Central memory CD8-positive, alpha-beta T cell (primary cell): ENCODE measurements around the gene TMTC3.
"Not testable (repeated sequence)": the region's sequence is repeated elsewhere in the genome, so short reads cannot be mapped to it uniquely, and the experiment has no call there.

Experiments used
- ATAC-seq: fragments of 150-1000 bp; cut with Tn5 transposase; replicated peaks from 2 replicates; pipeline ENCODE4 v1.10.0; 2022; ENCODE audit warnings: mild to moderate bottlenecking, moderate FRiP score, moderate number of reproducible peaks; ENCODE audit not compliant: poor library complexity, severe bottlenecking; ENCODE audit errors: extremely low read depth
- DNase-seq, 2 donors: peaks; one replicate each; pipeline ENCODE4 v3.0.0; 2021; ENCODE audit warnings: low spot score in 2 of 2
- H3K27ac Mint-ChIP-seq: one replicate; pipeline ENCODE4 v1.8.0; 2022; ENCODE audit warnings: low read depth, mild to moderate bottlenecking, moderate library complexity, mixed read lengths
- H3K27me3 Mint-ChIP-seq: one replicate; pipeline ENCODE4 v1.8.0; 2022; ENCODE audit warnings: mixed read lengths
- H3K36me3 Mint-ChIP-seq: one replicate; pipeline ENCODE4 v1.8.0; 2022; ENCODE audit warnings: mild to moderate bottlenecking, moderate library complexity, mixed read lengths; ENCODE audit not compliant: insufficient read depth
- H3K4me1 Mint-ChIP-seq: one replicate; pipeline ENCODE4 v1.8.0; 2022; ENCODE audit warnings: mixed read lengths
- H3K4me3 Mint-ChIP-seq: one replicate; pipeline ENCODE4 v1.8.0; 2022; ENCODE audit warnings: mild to moderate bottlenecking, moderate library complexity, mixed read lengths
- H3K9me3 Mint-ChIP-seq: one replicate; pipeline ENCODE4 v1.8.0; 2022; ENCODE audit warnings: mixed read lengths

Gene TMTC3

GRCh38 chr12:88141774-88142609, at the start of gene TMTC3, which contains the start of gene CEP290:
TSS of gene TMTC3 (plus strand) at chr12:88142307. CDS start at chr12:88148316, 6,009 bp downstream.
TSS of gene CEP290 (minus strand) at chr12:88142088. CDS start at chr12:88141307, 781 bp downstream.
- Mint-ChIP-seq H3K36me3 (peaks cover 20% of the 10 kb centered on the region), H3K27me3 (no peaks in the 10 kb centered on the region), H3K4me1 (peaks cover 50% of the 10 kb centered on the region), H3K9me3 (no peaks in the 10 kb centered on the region), H3K4me3 (peak within 1 kb of the TSS; percentile 90), H3K27ac (peak within 1 kb of the TSS; percentile 95)
- ATAC-seq (peak; percentile 97), DNase-seq (peak; percentile 85 to 91)

GRCh38 chr12:88092771-88093170, 49.3 kb upstream of the TMTC3 start:
- H3K27me3 Mint-ChIP-seq, result no peaks in the 10 kb centered on the region
- H3K36me3 Mint-ChIP-seq, result peaks cover 18% of the 10 kb centered on the region
- DNase-seq, result no peak
- ATAC-seq, result no peak
- no peaks in the 10 kb centered on the region for H3K9me3 Mint-ChIP-seq
- H3K4me1 Mint-ChIP-seq, result no peaks in the 10 kb centered on the region
- H3K4me3 Mint-ChIP-seq, result no peak overlapping the region
- H3K27ac Mint-ChIP-seq, result no peak overlapping the region

- H3K27me3 Mint-ChIP-seq, result no peaks in the 10 kb centered on the region
- ATAC-seq (no peak), DNase-seq (no peak)
- H3K36me3 Mint-ChIP-seq, result peaks cover 20% of the 10 kb centered on the region
- no peak overlapping the region for H3K4me3 Mint-ChIP-seq
- H3K9me3 Mint-ChIP-seq, result no peaks in the 10 kb centered on the region
- H3K4me1 Mint-ChIP-seq, result no peaks in the 10 kb centered on the region
- H3K27ac Mint-ChIP-seq, result no peak overlapping the region
Observed at GRCh38 chr12:88093573-88093972, 48.5 kb upstream of the TMTC3 start.

GRCh38 chr12:88108021-88108420, 34.1 kb upstream of the TMTC3 start:
- H3K4me3 Mint-ChIP-seq, result no peak overlapping the region
- DNase-seq (no peak), ATAC-seq (no peak)
- no peaks in the 10 kb centered on the region for H3K27me3 Mint-ChIP-seq
- no peaks in the 10 kb centered on the region for H3K9me3 Mint-ChIP-seq
- no peak overlapping the region for H3K27ac Mint-ChIP-seq
- peaks cover 31% of the 10 kb centered on the region for H3K36me3 Mint-ChIP-seq
- no peaks in the 10 kb centered on the region for H3K4me1 Mint-ChIP-seq

- H3K27ac Mint-ChIP-seq, result no peak overlapping the region
- H3K4me3 Mint-ChIP-seq, result no peak overlapping the region
- ATAC-seq (no peak), DNase-seq (no peak)
- no peaks in the 10 kb centered on the region for H3K27me3 Mint-ChIP-seq
- no peaks in the 10 kb centered on the region for H3K9me3 Mint-ChIP-seq
- no peaks in the 10 kb centered on the region for H3K4me1 Mint-ChIP-seq
- H3K36me3 Mint-ChIP-seq, result peaks cover 37% of the 10 kb centered on the region
Observed at GRCh38 chr12:88111074-88111652, 30.9 kb upstream of the TMTC3 start.

- ATAC-seq, result no peak
- H3K36me3 Mint-ChIP-seq, result peaks cover 42% of the 10 kb centered on the region
- DNase-seq, result no peak
Observed at GRCh38 chr12:88113871-88114270, 28.2 kb upstream of the TMTC3 start.

GRCh38 chr12:88122666-88123065, 19.4 kb upstream of the TMTC3 start:
- ATAC-seq (no peak), DNase-seq (no peak)
- H3K36me3 Mint-ChIP-seq, result peaks cover 21% of the 10 kb centered on the region
- no peak overlapping the region for H3K27ac Mint-ChIP-seq
- H3K27me3 Mint-ChIP-seq, result no peaks in the 10 kb centered on the region
- no peaks in the 10 kb centered on the region for H3K9me3 Mint-ChIP-seq
- H3K4me1 Mint-ChIP-seq, result no peaks in the 10 kb centered on the region
- H3K4me3 Mint-ChIP-seq, result no peak overlapping the region

More at GRCh38 chr12:88113871-88114270, 28.2 kb upstream of the TMTC3 start:
- H3K27me3 Mint-ChIP-seq, result no peaks in the 10 kb centered on the region
- H3K4me1 Mint-ChIP-seq, result no peaks in the 10 kb centered on the region
- H3K4me3 Mint-ChIP-seq, result no peak overlapping the region
- H3K27ac Mint-ChIP-seq, result peak overlapping the region; percentile 57
- no peaks in the 10 kb centered on the region for H3K9me3 Mint-ChIP-seq

GRCh38 chr12:88127099-88127498, 15.0 kb upstream of the TMTC3 start:
- Mint-ChIP-seq H3K4me3 (no peak overlapping the region), H3K9me3 (no peaks in the 10 kb centered on the region), H3K4me1 (no peaks in the 10 kb centered on the region), H3K27me3 (no peaks in the 10 kb centered on the region), H3K27ac (no peak overlapping the region), H3K36me3 (peaks cover 14% of the 10 kb centered on the region)
- no peak for ATAC-seq
- DNase-seq, result no peak

- no peaks in the 10 kb centered on the region for H3K27me3 Mint-ChIP-seq
Observed at GRCh38 chr12:88127855-88128254, 14.3 kb upstream of the TMTC3 start.

GRCh38 chr12:88132392-88132791, 9.7 kb upstream of the TMTC3 start:
- Mint-ChIP-seq H3K36me3 (peaks cover 6% of the 10 kb centered on the region), H3K9me3 (no peaks in the 10 kb centered on the region), H3K4me3 (no peak overlapping the region), H3K4me1 (peaks cover 1% of the 10 kb centered on the region), H3K27ac (no peak overlapping the region), H3K27me3 (no peaks in the 10 kb centered on the region)
- DNase-seq (no peak), ATAC-seq (no peak)

More at GRCh38 chr12:88127855-88128254, 14.3 kb upstream of the TMTC3 start:
- no peak overlapping the region for H3K4me3 Mint-ChIP-seq
- no peak for ATAC-seq
- H3K27ac Mint-ChIP-seq, result no peak overlapping the region
- DNase-seq, result no peak
- H3K4me1 Mint-ChIP-seq, result no peaks in the 10 kb centered on the region
- H3K36me3 Mint-ChIP-seq, result peaks cover 14% of the 10 kb centered on the region
- no peaks in the 10 kb centered on the region for H3K9me3 Mint-ChIP-seq

- not testable (repeated sequence) for H3K9me3 Mint-ChIP-seq, DNase-seq, H3K4me3 Mint-ChIP-seq, H3K27ac Mint-ChIP-seq, H3K4me1 Mint-ChIP-seq, ATAC-seq, H3K27me3 Mint-ChIP-seq
- H3K36me3 Mint-ChIP-seq, result peaks cover 10% of the 10 kb centered on the region
Observed at GRCh38 chr12:88133181-88133580, 8.9 kb upstream of the TMTC3 start.

GRCh38 chr12:88139711-88140110, 2.4 kb upstream of the TMTC3 start:
- ATAC-seq, H3K9me3 Mint-ChIP-seq: not testable (repeated sequence)
- peaks cover 20% of the 10 kb centered on the region for H3K36me3 Mint-ChIP-seq

GRCh38 chr12:88141425-88141773, 708 bp upstream of the TMTC3 start:
- Mint-ChIP-seq H3K27me3 (no peaks in the 10 kb centered on the region), H3K4me1 (peaks cover 50% of the 10 kb centered on the region)

More at GRCh38 chr12:88139711-88140110, 2.4 kb upstream of the TMTC3 start:
- H3K27me3 Mint-ChIP-seq, H3K27ac Mint-ChIP-seq, H3K4me3 Mint-ChIP-seq, DNase-seq: not testable (repeated sequence)
- H3K4me1 Mint-ChIP-seq, result peaks cover 35% of the 10 kb centered on the region

More at GRCh38 chr12:88141425-88141773, 708 bp upstream of the TMTC3 start:
- no peak for DNase-seq
- Mint-ChIP-seq H3K36me3 (peaks cover 20% of the 10 kb centered on the region), H3K27ac (peak overlapping the region; percentile 95), H3K9me3 (no peaks in the 10 kb centered on the region), H3K4me3 (peak overlapping the region; percentile 90)
- ATAC-seq, result no peak
